GM12892 (cell line): ENCODE results near the gene CYP4A22.
"Not testable (repeated sequence)": the region's sequence is repeated elsewhere in the genome, so short reads cannot be mapped to it uniquely, and the experiment has no call there.

ENCODE experiments used
- POLR2A ChIP-seq: IDR thresholded peaks from 2 replicates; pipeline ENCODE4 v1.6.1; 2011; ENCODE audit warnings: low read depth, low read length, control low read depth
- POLR2AphosphoS5 ChIP-seq: IDR thresholded peaks from 2 replicates; pipeline ENCODE4 v1.6.1; 2011; ENCODE audit warnings: low read depth, low read length, control low read depth
- TAF1 ChIP-seq: IDR thresholded peaks from 2 replicates; pipeline ENCODE4 v1.6.1; 2011; ENCODE audit warnings: low read depth, mild to moderate bottlenecking, control low read depth, low read length, borderline replicate concordance

- TF ChIP-seq TAF1, POLR2A, POLR2AphosphoS5: not testable (repeated sequence)
These were observed 11.9 kb downstream of the CYP4A22 start for GRCh38 chr1:47149162-47149561.
